SK-N-SH (cell line): ENCODE data around the gene CPB2. TPM values are rescaled to one million over a fixed set of nuclear protein-coding genes. Genes with fewer than 3 reads are reported as not detected.

ENCODE experiments used
- CTCF ChIA-PET: fragments of 300-600, 350-600 bp; formaldehyde crosslinking; extraction: SDS; loops from one replicate; lab custom pipeline; 2021; lab: Yijun Ruan, JAX
- POLR2A ChIA-PET: fragments of 350-600 bp; sonication (Branson Sonifier 250); formaldehyde crosslinking; extraction: SDS; loops from one replicate; lab custom pipeline; 2020; ENCODE audit warnings: antibody characterized with exemption, inconsistent platforms; lab: Yijun Ruan, JAX
- DNase-seq: peaks from one replicate; pipeline ENCODE4 v3.0.0; 2012
- H2AFZ ChIP-seq: fragments of 200-600 bp; sonication (generic); 2 replicates; pipeline ENCODE4 v1.8.1; 2016; ENCODE audit warnings: antibody characterized with exemption, mild to moderate bottlenecking, low read depth
- H3F3A ChIP-seq: fragments of 200-600 bp; sonication (generic); replicated peaks from 2 replicates; pipeline ENCODE3; 2016; ENCODE audit warnings: antibody characterized with exemption, mild to moderate bottlenecking; ENCODE audit not compliant: insufficient read depth
- H3K27ac ChIP-seq, 2 experiments: fragments of 200-500 bp in 1 of 2; fragments of 200-600 bp in 1 of 2; sonication (Bioruptor generic) in 1 of 2; sonication (generic), shearing (Covaris generic) in 1 of 2; 2 replicates each; pipeline versions ENCODE4 v1.5.1 to v1.6.1; 2014 to 2016; ENCODE audit warnings: low read depth in 2 of 2, inconsistent platforms in 1 of 2, low read length in 1 of 2, mild to moderate bottlenecking in 1 of 2, mixed read lengths in 1 of 2
- H3K27me3 ChIP-seq: fragments of 200-600 bp; sonication (generic), shearing (Covaris generic); 2 replicates; pipeline ENCODE4 v1.6.1; 2016; ENCODE audit warnings: mixed run types; ENCODE audit not compliant: insufficient read depth
- H3K36me3 ChIP-seq, 2 experiments: fragments of 200-500 bp in 1 of 2; fragments of 200-600 bp in 1 of 2; sonication (Bioruptor generic) in 1 of 2; sonication (generic) in 1 of 2; replicated peaks in 1 of 2; 2 replicates each; pipeline versions ENCODE3 to v1.5.1; 2014 to 2016; ENCODE audit warnings: low read length in 1 of 2, mild to moderate bottlenecking in 1 of 2; ENCODE audit not compliant: insufficient read depth in 2 of 2, control insufficient read depth in 1 of 2
- H3K4me1 ChIP-seq, 2 experiments: fragments of 200-500 bp in 1 of 2; fragments of 200-600 bp in 1 of 2; sonication (Bioruptor generic) in 1 of 2; sonication (generic), shearing (Covaris generic) in 1 of 2; 2 replicates each; pipeline versions ENCODE4 v1.5.1 to v1.6.1; 2014 to 2016; ENCODE audit warnings: low read depth in 1 of 2, low read length in 1 of 2, mixed run types in 1 of 2; ENCODE audit not compliant: insufficient read depth in 2 of 2, control insufficient read depth in 1 of 2
- H3K4me2 ChIP-seq: fragments of 200-600 bp; sonication (generic), shearing (Covaris generic); 2 replicates; pipeline ENCODE4 v1.6.1; 2017; ENCODE audit warnings: mixed run types
- H3K4me3 ChIP-seq, 2 experiments: fragments of 200-500 bp in 1 of 2; fragments of 200-600 bp in 1 of 2; sonication (Bioruptor generic) in 1 of 2; sonication (generic), shearing (Covaris generic) in 1 of 2; 2 replicates each; pipeline versions ENCODE4 v1.5.1 to v1.8.1; 2014 to 2016; ENCODE audit warnings: low read depth in 2 of 2, inconsistent platforms in 1 of 2, low read length in 1 of 2, mild to moderate bottlenecking in 1 of 2, mixed read lengths in 1 of 2, moderate library complexity in 1 of 2
- H3K79me2 ChIP-seq: fragments of 200-600 bp; sonication (generic); 2 replicates; pipeline ENCODE4 v1.8.1; 2017; ENCODE audit warnings: mild to moderate bottlenecking; ENCODE audit not compliant: insufficient read depth
- H3K9ac ChIP-seq: fragments of 200-600 bp; sonication (generic); 2 replicates; pipeline ENCODE4 v1.6.1; 2017; ENCODE audit warnings: mixed run types
- H3K9me2 ChIP-seq: fragments of 200-600 bp; sonication (generic); 2 replicates; pipeline ENCODE4 v1.6.1; 2017; ENCODE audit warnings: mixed run types
- H3K9me3 ChIP-seq: fragments of 200-600 bp; sonication (generic); 2 replicates; pipeline ENCODE4 v1.6.1; 2017; ENCODE audit warnings: mixed run types, mild to moderate bottlenecking, moderate library complexity
- H4K20me1 ChIP-seq: fragments of 200-600 bp; sonication (generic); 2 replicates; pipeline ENCODE4 v1.6.1; 2017; ENCODE audit warnings: mild to moderate bottlenecking, mixed run types; ENCODE audit not compliant: insufficient read depth
- CHD2 ChIP-seq: fragments of 150-350 bp; IDR thresholded peaks from 2 replicates; pipeline ENCODE4 v1.6.1; 2018; ENCODE audit warnings: low read length; ENCODE audit not compliant: partially characterized antibody
- CTCF ChIP-seq: fragments of 200-600 bp; sonication (generic); IDR thresholded peaks from 2 replicates; pipeline ENCODE4 v1.6.1; 2017; ENCODE audit warnings: antibody characterized with exemption, mild to moderate bottlenecking, moderate library complexity
- EZH2phosphoT487 ChIP-seq: fragments of 200-600 bp; sonication (generic); IDR thresholded peaks from 2 replicates; pipeline ENCODE4 v1.6.1; 2017; ENCODE audit warnings: low read depth, mixed run types, mild to moderate bottlenecking, antibody characterized with exemption, moderate library complexity, borderline replicate concordance
- GATA2 ChIP-seq: sonication (generic); formaldehyde crosslinking; IDR thresholded peaks from 2 replicates; pipeline ENCODE4 v1.5.0; 2020; ENCODE audit warnings: mild to moderate bottlenecking, missing genetic modification reagents
- JUND ChIP-seq: IDR thresholded peaks from 2 replicates; pipeline ENCODE4 v1.4.0; 2012
- NFIC ChIP-seq: IDR thresholded peaks from 2 replicates; pipeline ENCODE4 v1.4.0; 2012; ENCODE audit warnings: borderline replicate concordance
- NRF1 ChIP-seq: IDR thresholded peaks from 2 replicates; pipeline ENCODE4 v1.6.1; 2012; ENCODE audit warnings: low read depth, mild to moderate bottlenecking, low read length
- PBX3 ChIP-seq: IDR thresholded peaks from 2 replicates; pipeline ENCODE4; 2012
- RCOR1 ChIP-seq: fragments of 150-350 bp; IDR thresholded peaks from 2 replicates; pipeline ENCODE4 v1.6.1; 2017; ENCODE audit warnings: antibody characterized with exemption, low read length
- SMC3 ChIP-seq: IDR thresholded peaks from 2 replicates; pipeline ENCODE4 v1.6.1; 2012; ENCODE audit warnings: low read depth, low read length, improper control_type of control experiment
- TEAD4 ChIP-seq: IDR thresholded peaks from 2 replicates; pipeline ENCODE4 v1.4.0; 2012; ENCODE audit warnings: mild to moderate bottlenecking, borderline replicate concordance; ENCODE audit not compliant: insufficient read depth
- USF1 ChIP-seq: IDR thresholded peaks from 2 replicates; pipeline ENCODE4 v1.4.0; 2012; ENCODE audit warnings: low read depth, borderline replicate concordance
- ZBTB33 ChIP-seq: IDR thresholded peaks from 2 replicates; pipeline ENCODE4 v1.4.0; 2012; ENCODE audit warnings: low read depth, borderline replicate concordance
- WGBS: methylation state at CpG from one replicate; pipeline ENCODE4 v1.1.6; 2017; ENCODE audit warnings: low lambda C conversion rate; 5-methylcytosine and 5-hydroxymethylcytosine counted together
- polyA plus RNA-seq, 3 experiments: library from polyadenylated mRNA; depleted of rRNA; stranded (reverse); fragments of >200 nt; gene quantifications; 2 replicates each; pipeline ENCODE4 v1.2.3, GENCODE V29; 2012

The CPB2 gene
- polyA plus RNA-seq, 1 of the 3 experiments (the other 2 are of a cell fraction): not detected

GRCh38 chr13:46025157-46025556, 79.7 kb downstream of the CPB2 start:
- peaks cover 6% of the 10 kb centered on the region for H3F3A ChIP-seq
- peaks cover 4% of the 10 kb centered on the region; the same call in 1 of the 2 replicates for H3K9me3 ChIP-seq
- no peaks in the 10 kb centered on the region for H3K27me3 ChIP-seq
- H3K4me1 ChIP-seq: peaks cover 0 to 7% of the 10 kb centered on the region in 2 experiments; a peak in 2 of 4 replicates
- H4K20me1 ChIP-seq: peaks cover 4% of the 10 kb centered on the region
- peaks cover 61% of the 10 kb centered on the region for H3K79me2 ChIP-seq
- WGBS: 97% methylated on average over 4 of the region's 4 CpGs
- CTCF ChIA-PET: interaction anchor here (1.3 to 1.8 kb wide), 2 partner anchors 15 to 552 kb away, joined by 3 to 6 read pairs; no protein-coding TSS in a partner anchor
- H3K36me3 ChIP-seq: peaks cover 42 to 43% of the 10 kb centered on the region in 2 experiments
- DNase-seq: no peak
- H3K9ac ChIP-seq: no peak overlapping the region
- H3K27ac ChIP-seq: no peak overlapping the region
- no peak overlapping the region for H3K4me3 ChIP-seq
- TF ChIP-seq GATA2 (CRISPR knock-in tag) (no peak), JUND (no peak), SMC3 (no peak), ZBTB33 (no peak), NRF1 (no peak), TEAD4 (no peak), PBX3 (no peak), CHD2 (no peak), CTCF (no peak), USF1 (no peak), EZH2phosphoT487 (no peak), NFIC (no peak), RCOR1 (no peak)
- no peaks in the 10 kb centered on the region for H3K9me2 ChIP-seq
- POLR2A ChIA-PET: interaction anchor here (0.7 kb wide), 1 partner anchor 111 kb away, joined by 3 read pairs; no protein-coding TSS in a partner anchor
- no peak overlapping the region for H3K4me2 ChIP-seq
- no peak overlapping the region for H2AFZ ChIP-seq
